Measurements from ENCODE around the gene DEPDC5.

DEPDC5 gene

GRCh38 chr22:31820655-31821054 lies 66.8 kb downstream of the DEPDC5 start:
- TF ChIP-seq EZH2 (IDR thresholded peaks at IDR 0.05; ENCODE audit: borderline replicate concordance, low read depth, low read length, severe bottlenecking), result no peak
- TF ChIP-seq CTCF (IDR thresholded peaks at IDR 0.05; ENCODE audit: borderline replicate concordance, extremely low read depth, low read length, poor library complexity, severe bottlenecking), result no peak
- no peak overlapping the region for H3K9ac ChIP-seq (ENCODE audit: low read depth, low read length)
- peaks cover 84% of the 10 kb centered on the region for H3K36me3 ChIP-seq (ENCODE audit: insufficient read depth, low read length)
- H3K4me1 ChIP-seq (ENCODE audit: insufficient read depth, low read length), result no peaks in the 10 kb centered on the region
- ATAC-seq (ENCODE audit: insufficient read depth, low read depth) (no peak), DNase-seq (no peak)
- 0 out of 2 replicates have a peak, but pooled peaks cover 2% of the 10 kb centered on the region for H4K20me1 ChIP-seq (ENCODE audit: insufficient read depth, low read length)
- H3K79me2 ChIP-seq (ENCODE audit: insufficient read depth, low read length), result no peaks in the 10 kb centered on the region
- no peaks in the 10 kb centered on the region for H3K9me3 ChIP-seq (ENCODE audit: insufficient read depth, low read length, severe bottlenecking)
- H3K4me3 ChIP-seq (ENCODE audit: low read depth in 1 of 2, low read length in 2 of 2), result no peak overlapping the region
- no peak overlapping the region for H3K27ac ChIP-seq (ENCODE audit: low read length)
- no peaks in the 10 kb centered on the region for H3K27me3 ChIP-seq (ENCODE audit: insufficient read depth, low read length, poor library complexity)
- no peak overlapping the region for H2AFZ ChIP-seq (ENCODE audit: low read depth, low read length)
- no peak overlapping the region for H3K4me2 ChIP-seq (ENCODE audit: insufficient read depth, low read length)

- H3K27me3 ChIP-seq (ENCODE audit: insufficient read depth, low read length, poor library complexity), result no peaks in the 10 kb centered on the region
- H2AFZ ChIP-seq (ENCODE audit: low read depth, low read length), result no peak overlapping the region
- H3K4me3 ChIP-seq (ENCODE audit: low read depth in 1 of 2, low read length in 2 of 2), result no peak overlapping the region
- H3K4me2 ChIP-seq (ENCODE audit: insufficient read depth, low read length), result no peak overlapping the region
- H3K36me3 ChIP-seq (ENCODE audit: insufficient read depth, low read length), result peaks cover 83% of the 10 kb centered on the region
- H3K27ac ChIP-seq (ENCODE audit: low read length), result no peak overlapping the region
- H3K9ac ChIP-seq (ENCODE audit: low read depth, low read length), result no peak overlapping the region
- H3K9me3 ChIP-seq (ENCODE audit: insufficient read depth, low read length, severe bottlenecking), result no peaks in the 10 kb centered on the region
- TF ChIP-seq CTCF (IDR thresholded peaks at IDR 0.05; ENCODE audit: borderline replicate concordance, extremely low read depth, low read length, poor library complexity, severe bottlenecking), result no peak
- no peaks in the 10 kb centered on the region for H3K79me2 ChIP-seq (ENCODE audit: insufficient read depth, low read length)
- ATAC-seq (ENCODE audit: insufficient read depth, low read depth), result no peak
- H3K4me1 ChIP-seq (ENCODE audit: insufficient read depth, low read length), result no peaks in the 10 kb centered on the region
- DNase-seq, result no peak
- H4K20me1 ChIP-seq (ENCODE audit: insufficient read depth, low read length), result 0 out of 2 replicates have a peak, but pooled peaks cover 2% of the 10 kb centered on the region
Measured at GRCh38 chr22:31821572-31821971, 67.8 kb downstream of the DEPDC5 start.

GRCh38 chr22:31822523-31822922 lies 68.7 kb downstream of the DEPDC5 start:
- Histone ChIP-seq H3K9me3 (ENCODE audit: insufficient read depth, low read length, severe bottlenecking) (no peaks in the 10 kb centered on the region), H3K4me2 (ENCODE audit: insufficient read depth, low read length) (no peak overlapping the region), H3K27me3 (ENCODE audit: insufficient read depth, low read length, poor library complexity) (no peaks in the 10 kb centered on the region), H3K4me3 (ENCODE audit: low read depth in 1 of 2, low read length in 2 of 2) (no peak overlapping the region), H3K36me3 (ENCODE audit: insufficient read depth, low read length) (peaks cover 81% of the 10 kb centered on the region), H2AFZ (ENCODE audit: low read depth, low read length) (no peak overlapping the region), H3K4me1 (ENCODE audit: insufficient read depth, low read length) (no peaks in the 10 kb centered on the region), H3K27ac (ENCODE audit: low read length) (no peak overlapping the region), H4K20me1 (ENCODE audit: insufficient read depth, low read length) (0 out of 2 replicates have a peak, but pooled peaks cover 2% of the 10 kb centered on the region), H3K9ac (ENCODE audit: low read depth, low read length) (no peak overlapping the region), H3K79me2 (ENCODE audit: insufficient read depth, low read length) (no peaks in the 10 kb centered on the region)
- ATAC-seq (ENCODE audit: insufficient read depth, low read depth), result no peak
- DNase-seq, result no peak
- TF ChIP-seq CTCF (IDR thresholded peaks at IDR 0.05; ENCODE audit: borderline replicate concordance, extremely low read depth, low read length, poor library complexity, severe bottlenecking) (no peak), EZH2 (IDR thresholded peaks at IDR 0.05; ENCODE audit: borderline replicate concordance, low read depth, low read length, severe bottlenecking) (no peak)

GRCh38 chr22:31825513-31825912 lies 71.7 kb downstream of the DEPDC5 start:
- no peaks in the 10 kb centered on the region for H3K27me3 ChIP-seq (ENCODE audit: insufficient read depth, low read length, poor library complexity)
- no peak for DNase-seq
- H3K79me2 ChIP-seq (ENCODE audit: insufficient read depth, low read length), result no peaks in the 10 kb centered on the region
- H4K20me1 ChIP-seq (ENCODE audit: insufficient read depth, low read length), result 0 out of 2 replicates have a peak, but pooled peaks cover 2% of the 10 kb centered on the region
- H3K36me3 ChIP-seq (ENCODE audit: insufficient read depth, low read length), result peaks cover 67% of the 10 kb centered on the region
- H3K9ac ChIP-seq (ENCODE audit: low read depth, low read length), result no peak overlapping the region
- H2AFZ ChIP-seq (ENCODE audit: low read depth, low read length), result no peak overlapping the region
- TF ChIP-seq EZH2 (IDR thresholded peaks at IDR 0.05; ENCODE audit: borderline replicate concordance, low read depth, low read length, severe bottlenecking) (no peak), CTCF (IDR thresholded peaks at IDR 0.05; ENCODE audit: borderline replicate concordance, extremely low read depth, low read length, poor library complexity, severe bottlenecking) (no peak)
- no peak for ATAC-seq (ENCODE audit: insufficient read depth, low read depth)
- no peak overlapping the region for H3K4me3 ChIP-seq (ENCODE audit: low read depth in 1 of 2, low read length in 2 of 2)
- no peak overlapping the region for H3K27ac ChIP-seq (ENCODE audit: low read length)
- no peak overlapping the region for H3K4me2 ChIP-seq (ENCODE audit: insufficient read depth, low read length)
- H3K4me1 ChIP-seq (ENCODE audit: insufficient read depth, low read length), result no peaks in the 10 kb centered on the region
- no peaks in the 10 kb centered on the region for H3K9me3 ChIP-seq (ENCODE audit: insufficient read depth, low read length, severe bottlenecking)

All from DND-41 (cell line).